COLO829 (cell line): ENCODE data around the gene CBX2.
A peak's percentile ranks its signal among the peaks of the same experiment; 100 is the strongest.
"Not testable (repeated sequence)": the region's sequence is repeated elsewhere in the genome, so short reads cannot be mapped to it uniquely, and the experiment has no call there.

ENCODE experiments used
- DNase-seq: peaks from one replicate; pipeline ENCODE4 v3.0.0; 2012; ENCODE audit warnings: low spot score

CBX2 gene

DNA sequence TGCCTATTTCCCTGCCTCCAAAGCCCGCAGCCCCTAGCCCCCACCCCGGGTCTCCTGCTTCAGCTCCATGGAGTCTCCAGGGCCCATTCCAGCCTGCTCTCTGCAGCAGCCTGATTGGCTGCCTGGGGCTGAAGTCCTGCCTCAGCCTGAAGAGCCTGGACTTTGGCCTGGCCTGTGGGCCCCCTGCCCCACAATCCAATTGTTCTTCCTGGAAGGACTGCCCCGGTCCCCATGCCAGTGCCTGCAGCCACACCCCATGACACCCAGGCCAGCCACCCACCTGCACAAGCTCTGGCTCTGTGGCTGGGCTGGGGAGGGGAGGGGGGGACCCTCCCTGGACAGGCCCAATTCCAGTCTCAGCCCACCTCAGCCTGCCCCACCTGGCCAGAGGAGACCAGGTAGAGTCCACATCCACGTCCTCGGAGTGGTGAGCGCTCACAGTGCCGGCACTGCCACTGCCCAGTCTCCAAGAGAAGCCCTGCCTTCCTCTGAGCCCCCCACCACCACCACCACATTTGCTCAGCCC lies 34.9 kb upstream of the CBX2 start:
- no peak for DNase-seq

DNA sequence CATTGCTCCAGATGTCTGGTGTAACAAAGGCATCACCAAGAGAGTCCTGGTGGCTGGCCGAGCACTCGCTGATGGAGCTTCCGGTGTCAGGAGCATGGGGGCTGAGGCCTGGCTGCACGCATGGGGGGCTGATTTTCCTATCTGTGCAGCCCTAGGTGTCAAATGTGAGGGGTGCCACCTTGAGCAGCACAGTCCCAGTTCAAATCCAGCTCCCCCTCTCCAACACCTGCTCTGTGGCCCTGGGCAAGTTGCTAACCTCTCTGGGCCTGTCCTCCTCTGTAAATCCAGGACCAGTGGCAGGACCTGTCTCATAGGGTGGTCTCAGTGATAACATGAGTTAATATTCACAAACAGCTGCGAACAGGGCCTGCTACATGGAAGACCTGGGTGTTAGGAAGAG lies 34.3 kb upstream of the CBX2 start:
- no peak for DNase-seq

DNA sequence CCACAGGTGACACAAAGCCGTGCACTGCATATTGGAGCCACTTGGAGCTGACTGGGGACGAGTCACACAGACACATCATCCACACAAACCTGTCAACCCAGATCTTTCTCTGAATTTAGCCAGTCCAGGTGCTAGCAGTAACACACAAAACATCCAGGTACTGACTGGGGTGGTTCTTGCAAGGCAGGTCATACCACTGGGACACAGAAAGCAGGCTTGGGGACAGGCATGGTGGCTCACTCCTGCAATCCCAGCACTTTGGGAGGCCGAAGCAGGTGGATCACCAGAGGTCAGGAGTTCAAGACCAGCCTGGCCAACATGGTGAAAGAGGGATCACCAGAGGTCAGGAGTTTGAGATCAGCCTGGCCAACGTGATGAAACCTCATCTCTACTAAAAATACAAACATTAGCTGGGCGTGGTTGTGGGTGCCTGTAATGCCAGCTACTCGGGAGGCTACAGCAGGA lies 32.3 kb upstream of the CBX2 start:
- DNase-seq: no peak

DNA sequence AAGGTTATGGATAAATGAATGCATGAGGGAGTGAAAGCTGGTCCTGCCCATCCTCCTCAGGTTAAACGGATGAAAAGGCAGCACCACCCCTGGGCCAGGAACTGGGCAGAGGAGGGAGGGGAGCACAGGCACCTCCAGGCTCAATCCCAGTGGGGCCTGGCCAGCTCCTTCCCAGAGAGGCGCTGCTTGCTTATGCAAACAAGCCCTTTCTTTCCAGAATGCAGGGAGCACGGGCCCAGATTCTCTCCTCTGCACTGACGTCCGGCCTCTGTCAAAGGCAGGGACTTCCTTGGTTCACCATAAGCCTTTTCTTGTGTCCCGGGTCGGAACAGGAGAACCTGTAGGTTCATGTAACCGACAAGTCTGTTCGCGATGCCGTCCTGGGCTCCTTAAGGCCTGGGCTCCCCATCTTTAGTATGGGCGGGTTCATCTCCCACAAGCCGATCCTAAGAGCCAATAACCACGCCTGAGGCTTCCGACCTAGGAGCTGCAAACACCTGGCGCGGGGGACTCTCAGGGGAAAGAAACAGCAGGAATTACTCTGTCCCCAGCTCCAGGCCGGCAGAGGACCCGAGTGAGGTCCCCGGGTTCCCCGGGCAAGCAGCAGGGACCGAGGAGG lies 30.9 kb upstream of the CBX2 start:
- DNase-seq: no peak

DNA sequence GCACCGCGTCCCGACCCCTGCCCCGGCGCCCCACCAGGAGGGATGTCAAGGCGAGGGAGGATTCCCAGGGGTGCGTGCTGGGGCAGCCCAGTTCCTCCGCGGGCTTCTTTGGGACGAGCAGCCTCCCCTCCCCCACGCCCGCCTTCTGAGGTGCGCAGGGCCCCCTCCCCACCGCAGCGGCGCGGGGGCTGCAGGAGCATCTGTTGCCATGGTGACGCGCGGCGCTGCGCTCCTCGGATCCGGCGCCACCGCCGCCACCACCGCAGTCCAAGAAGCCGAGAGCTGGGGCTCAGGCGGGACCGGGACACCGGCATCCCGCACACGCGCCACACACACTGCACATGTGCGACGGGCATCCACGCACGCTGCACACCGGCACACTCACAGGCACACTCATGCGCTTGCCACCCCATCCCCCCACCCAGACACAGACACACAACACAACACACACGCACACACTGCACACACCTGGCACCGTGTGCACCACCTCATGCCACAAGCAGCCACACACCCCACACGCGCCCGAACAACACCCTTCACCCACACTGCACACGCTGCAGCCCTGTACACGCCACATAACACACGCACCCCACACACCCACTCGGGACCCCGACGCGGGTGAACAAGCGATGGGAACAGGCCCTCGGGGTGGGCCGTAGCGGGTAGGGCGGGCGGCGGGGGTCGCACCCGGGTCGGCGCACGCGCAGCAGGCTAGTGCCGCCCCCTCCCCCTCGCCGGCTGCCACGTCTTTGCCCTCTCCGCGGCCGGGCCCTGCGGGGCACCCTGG lies 30.2 kb upstream of the CBX2 start:
- no peak for DNase-seq

DNA sequence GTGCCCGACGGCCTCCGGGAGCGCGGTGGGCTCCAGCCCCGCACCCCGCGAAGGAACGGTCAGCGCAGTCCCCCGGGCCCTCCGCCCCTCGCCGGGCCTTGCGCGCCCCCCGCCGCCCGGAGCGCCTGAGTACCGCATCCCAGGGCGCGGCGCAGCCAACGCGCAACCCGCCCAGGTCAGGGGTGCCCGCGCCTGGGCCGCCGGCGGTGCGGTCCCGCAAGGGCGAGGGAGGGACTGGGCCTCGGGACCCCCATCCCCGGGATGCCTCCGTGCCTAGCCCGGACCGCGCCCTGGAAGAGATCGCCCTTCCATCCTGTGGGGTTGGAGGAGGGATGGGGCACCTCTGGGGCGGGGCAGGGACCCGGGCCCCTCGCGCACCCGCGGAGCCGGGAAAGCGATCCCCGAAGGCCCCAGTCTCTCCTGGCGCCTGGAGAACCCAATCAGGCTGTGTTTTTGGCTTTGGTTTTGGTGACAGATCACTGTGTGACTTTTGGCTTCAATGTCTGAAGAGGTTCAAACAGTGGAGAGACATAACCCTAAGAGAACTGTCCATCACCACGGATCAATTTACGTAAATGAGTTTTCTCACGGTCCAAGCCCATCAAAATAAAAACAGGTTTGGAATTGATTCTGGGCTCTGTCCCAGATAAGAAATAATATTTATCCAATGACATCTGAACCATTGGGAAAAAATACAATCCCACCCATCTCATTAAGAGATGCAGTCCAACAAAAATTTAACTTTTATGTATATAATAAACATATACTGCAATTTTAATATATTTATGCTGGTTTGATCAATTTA lies 29.5 kb upstream of the CBX2 start:
- DNase-seq: no peak

DNA sequence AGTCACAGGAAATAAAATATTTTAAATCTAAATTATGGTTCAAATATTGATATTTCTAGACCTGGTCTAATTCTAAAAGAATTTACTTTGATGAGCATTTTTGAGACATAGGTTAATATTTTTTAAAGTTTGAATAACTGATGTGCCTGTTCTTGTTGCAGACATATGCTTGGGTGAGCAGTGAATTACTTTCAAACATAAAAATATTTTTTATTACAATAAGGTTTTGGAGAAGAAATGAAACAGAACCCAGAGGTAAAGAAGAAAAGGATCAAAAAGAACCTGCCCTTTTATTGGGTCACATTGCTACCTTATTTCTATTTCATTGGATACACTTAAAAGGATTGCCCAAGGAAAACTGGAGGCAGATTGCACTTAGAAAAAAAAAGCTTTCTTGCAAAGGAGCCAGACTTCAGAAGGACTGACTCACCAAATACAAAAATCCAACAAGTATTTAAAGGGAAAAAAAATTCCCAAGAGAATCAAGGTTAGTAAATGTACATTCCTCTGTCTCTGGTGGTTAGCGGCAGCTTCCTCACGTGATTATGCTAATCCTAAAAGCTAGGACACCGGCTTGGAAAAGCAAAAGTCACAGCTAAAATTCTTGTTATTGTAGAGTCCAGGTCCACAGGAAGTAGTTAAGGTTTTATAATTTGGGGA lies 28.7 kb upstream of the CBX2 start:
- peak; percentile 93 for DNase-seq

DNA sequence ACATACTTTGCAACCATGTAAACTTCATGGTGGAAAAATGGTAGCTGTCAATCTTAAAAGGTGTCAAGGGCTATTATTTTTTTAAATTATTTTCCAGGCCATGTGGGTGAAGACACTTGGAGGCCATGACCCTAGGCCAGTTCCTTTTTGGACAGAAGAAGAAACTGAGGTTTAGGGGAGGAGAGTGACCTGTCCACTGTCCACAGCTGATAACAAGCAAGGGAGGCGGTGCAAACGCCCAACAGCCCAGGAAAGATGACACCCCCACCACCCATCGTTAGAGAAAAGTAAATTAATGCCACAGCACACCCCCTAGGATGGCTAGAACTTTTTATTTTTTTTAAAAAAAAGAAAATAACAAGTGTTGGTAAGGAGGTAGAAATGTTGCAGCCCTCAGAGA lies 28.0 kb upstream of the CBX2 start:
- DNase-seq: no peak

DNA sequence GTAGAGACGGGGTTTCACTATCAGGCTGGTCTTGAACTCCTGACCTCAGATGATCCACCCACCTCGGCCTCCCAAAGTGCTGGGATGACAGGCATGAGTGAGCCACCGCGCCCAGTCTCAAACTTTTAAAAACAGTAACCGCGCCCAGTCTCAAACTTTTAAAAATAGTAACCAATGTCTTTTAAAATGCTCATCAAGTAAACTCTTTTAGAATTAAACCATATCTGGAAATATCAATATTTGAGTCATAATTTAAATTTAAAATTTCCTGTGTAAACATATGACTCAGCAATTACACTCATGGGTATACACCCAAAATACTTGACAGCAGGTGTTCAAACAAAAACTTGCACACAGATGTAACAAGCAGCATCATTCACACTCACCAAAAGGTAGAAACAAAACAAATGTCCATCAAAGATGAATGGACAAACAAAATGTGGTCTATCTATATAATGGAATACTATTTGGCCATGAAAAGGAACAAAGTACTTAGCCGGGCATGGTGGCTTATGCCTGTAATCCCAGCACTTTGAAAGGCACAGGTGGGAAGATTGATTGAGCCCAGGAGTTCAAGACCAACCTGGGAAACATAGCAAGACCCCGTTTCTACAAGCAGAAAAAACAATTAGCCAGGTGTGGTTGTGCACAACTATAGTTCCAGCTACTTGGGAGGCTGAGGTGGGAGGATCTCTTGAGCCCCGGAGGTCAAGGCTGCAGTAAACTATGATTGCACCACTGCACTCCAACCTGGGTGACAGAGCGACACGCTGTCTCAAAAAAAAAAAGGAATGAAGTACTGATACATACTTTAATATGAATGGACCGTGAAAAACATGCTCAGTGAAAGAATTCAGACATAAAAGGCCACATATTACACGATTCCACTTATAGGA lies 27.1 kb upstream of the CBX2 start:
- no peak for DNase-seq

DNA sequence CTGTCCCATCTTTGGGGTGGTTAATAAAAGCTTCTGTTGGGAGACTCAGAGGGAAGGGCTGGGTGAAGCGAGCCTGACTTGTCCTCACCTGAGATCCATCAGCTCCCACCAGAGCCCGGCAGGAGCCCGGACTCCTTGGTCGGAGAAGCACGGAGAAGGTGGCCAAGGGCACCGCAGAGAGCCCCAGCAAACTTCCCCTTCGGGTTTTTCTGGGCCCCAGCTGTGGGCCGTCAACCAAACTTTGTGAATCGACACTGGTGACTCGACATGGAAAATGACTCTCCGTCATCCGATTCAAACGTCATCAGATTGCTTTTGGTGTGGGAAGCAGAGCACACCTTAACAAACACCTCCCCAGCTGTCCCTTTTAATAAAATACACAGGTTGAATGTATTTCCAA lies 25.8 kb upstream of the CBX2 start:
- DNase-seq: no peak

DNA sequence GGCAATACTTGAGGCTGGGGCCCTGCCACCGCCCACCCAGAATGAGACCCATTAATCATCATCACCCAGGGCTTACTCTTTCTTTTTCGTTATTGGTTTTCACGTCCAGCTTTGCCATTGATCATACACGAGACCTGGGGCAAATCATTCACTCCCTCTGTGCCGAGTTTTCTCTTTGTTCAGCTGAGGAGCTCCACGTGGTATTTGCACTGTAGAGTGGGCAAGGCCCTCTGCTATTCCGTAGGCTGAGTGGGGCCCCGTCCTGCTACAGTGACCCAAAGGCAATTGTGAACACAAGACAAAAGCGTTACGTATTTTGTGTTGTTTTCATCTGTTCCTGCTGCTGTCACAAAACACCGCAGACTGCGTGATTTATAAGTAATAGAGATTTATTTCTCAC lies 23.6 kb upstream of the CBX2 start:
- no peak for DNase-seq

DNA sequence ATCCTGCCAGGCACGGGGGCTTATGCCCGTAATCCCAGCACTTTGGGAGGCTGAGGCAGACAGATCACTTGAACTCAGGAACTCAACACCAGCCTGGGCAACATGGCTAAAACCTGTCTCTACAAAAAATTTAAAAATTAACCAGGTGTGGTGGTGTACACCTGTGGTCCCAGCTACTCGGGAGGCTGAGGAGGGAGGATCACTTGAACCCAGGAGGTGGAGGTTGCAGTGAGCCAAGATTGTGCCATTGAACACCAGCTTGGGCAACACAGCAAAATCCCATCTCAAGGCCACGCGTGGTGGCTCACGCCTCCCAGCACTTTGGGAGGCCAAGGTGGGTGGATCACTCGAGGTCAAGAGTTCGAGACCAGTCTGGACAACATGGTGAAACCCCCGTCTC lies 23.0 kb upstream of the CBX2 start:
- not testable (repeated sequence) for DNase-seq

DNA sequence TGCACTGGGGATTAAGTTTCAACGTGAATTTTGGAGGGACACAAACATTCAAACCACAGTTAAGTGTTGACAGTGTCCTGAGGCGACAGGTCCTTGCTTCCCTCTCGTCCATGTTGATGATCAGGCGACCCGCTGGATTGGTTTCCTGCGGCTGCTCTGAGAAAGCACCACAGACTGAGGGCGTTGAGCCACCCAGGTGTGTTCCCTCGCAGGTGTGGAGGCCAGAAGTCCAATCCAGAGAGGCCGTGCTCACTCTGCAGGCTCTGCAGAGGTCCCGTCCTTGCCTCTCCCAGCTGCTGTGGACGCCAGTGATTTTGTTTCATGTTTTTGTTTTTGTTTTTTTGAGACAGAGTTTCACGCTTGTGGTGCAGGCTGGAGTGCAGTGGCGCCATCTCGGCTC lies 22.4 kb upstream of the CBX2 start:
- no peak for DNase-seq

DNA sequence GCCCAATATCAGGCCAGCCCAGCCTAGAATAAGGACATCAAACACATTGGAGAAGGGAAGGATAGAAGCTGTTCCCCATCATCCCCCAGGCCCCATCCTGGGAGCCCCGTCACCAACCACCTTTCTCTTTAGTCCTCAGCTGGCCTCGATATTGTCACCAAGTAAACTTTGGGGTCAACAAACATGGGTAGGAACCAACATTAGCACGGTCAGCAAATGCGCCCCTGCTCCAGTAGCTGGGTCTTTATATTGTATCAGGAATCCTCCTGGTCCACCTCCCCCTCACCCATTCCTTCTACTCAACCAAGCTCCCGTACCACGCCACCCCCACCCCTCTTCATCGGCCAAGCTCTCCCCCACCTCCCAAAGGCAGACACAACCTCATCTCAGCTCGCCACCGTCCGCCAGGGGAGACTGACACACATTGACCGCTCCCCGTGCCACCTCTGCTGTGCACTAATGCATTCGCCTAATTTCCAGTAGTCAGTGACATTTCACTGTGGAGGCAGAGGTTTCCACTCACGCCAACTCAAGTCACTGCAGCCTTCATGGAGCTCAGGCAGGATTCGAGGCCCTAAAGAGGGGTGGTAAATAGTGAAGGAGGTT lies 20.7 kb upstream of the CBX2 start:
- DNase-seq: no peak

DNA sequence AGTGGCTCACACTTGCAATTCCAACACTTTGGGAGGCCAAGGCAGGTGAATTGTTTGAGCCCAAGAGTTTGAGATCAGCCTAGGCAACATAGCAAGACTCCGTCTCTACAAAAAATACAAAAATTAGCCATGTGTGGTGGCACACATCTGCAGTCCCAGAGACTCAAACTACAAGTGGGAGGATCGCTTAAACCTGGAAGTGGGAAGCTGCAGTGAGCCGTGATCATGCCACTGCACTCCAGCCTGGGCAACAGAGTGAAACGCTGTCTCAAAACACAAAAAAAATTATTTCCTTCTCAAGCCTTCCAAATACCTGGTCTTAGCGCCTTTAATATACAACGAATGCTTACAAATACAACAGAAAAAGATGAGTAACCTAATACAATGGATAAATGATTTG lies 19.7 kb upstream of the CBX2 start:
- no peak for DNase-seq

DNA sequence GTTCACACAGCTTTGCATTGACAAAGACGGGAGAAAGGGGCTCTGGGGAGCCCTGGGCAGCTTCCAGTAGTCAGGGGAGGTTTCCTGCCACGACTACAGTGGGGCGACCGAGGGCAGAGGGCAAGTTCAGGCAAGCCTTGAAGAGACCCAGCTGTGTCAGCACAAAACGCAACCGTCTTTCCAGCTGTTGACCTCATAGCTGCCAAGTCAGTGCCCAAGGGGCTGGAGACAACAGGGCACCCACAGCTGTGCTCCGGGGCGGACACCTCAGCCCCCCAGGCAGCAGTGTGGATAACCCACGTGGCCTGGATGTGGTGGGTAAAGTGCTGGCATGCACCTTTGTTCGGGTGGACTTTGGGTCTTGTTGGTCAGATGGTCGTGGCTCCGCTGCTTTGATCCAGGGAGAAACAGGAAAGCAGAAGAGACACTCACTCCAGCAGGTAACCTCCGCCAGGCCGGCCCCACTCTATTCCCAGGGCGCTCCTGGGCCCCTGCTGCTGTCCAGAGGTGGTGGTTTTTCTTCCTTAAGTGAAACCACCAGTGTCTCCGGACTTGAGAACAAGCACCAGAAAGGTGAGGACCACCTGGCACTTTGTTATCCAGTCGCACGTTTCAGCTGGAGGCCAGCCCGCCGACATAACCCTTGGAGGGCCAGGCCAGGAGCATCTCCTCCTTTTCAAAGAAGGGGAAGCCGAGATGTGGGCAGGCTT lies 17.6 kb upstream of the CBX2 start:
- DNase-seq: no peak

DNA sequence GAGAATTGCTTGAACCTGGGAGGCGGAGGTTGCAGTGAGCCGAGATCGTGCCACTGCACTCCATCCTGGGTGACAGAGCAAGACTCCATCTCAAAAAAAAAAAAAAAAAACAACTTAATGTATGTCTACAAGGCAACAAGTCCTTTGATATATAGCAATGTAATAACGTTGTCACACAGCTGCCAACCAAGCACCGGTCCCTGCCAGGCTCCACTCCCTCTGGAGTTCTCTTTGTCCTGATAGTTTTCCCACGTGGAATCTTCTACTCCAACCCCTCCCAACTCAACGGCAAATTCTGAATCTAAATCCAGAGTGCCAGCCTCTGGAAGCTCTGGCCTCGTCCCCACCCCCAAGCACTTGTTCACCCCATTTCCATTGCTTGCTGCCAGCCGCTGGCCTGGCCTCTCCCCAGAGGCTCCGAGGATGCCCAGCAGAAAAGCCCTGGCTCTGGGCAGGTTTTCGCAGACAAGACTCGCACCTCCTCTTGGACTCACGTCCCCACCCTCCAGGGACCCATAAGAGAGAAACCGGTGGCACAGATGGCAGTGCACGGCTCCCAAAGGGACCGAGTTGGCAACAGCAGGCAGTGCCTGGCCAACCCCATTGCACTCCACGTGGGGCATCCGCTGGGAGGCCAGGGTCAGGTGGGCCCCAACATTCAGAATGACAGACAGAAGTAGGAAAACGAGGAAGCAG lies 15.9 kb upstream of the CBX2 start:
- DNase-seq: no peak

DNA sequence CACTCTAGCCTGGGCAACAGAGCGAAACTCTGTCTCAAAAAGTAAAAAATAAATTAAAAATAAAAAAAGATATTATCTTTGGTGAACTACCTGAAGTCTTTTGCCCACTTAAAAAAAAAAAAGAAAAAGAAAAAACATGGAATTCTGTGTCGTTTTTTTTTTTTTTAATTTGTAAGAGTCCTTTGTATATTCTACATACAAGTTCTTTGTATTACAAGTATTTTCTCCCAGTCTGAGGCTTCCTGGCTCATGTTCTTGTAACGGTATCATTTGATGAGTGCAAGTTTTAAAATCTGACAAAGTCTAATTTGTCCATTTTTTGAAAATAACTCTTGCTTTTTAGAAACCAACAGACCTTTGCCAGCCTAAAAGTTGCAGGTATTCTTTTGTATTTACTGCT lies 12.2 kb upstream of the CBX2 start:
- DNase-seq: no peak
